Caco-2 (cell line): ENCODE measurements around the gene NARS2. TPM values are rescaled to one million over a fixed set of nuclear protein-coding genes. Genes with fewer than 3 reads are reported as not detected.

Experiments used
- BruUV-seq: library from RNA; stranded (reverse); fragments of 400-500 nt; replicated peaks from 2 replicates; lab custom pipeline; 2021; lab: Mats Ljungman, UMichigan
- CTCF ChIA-PET: fragments of 300-600 bp; sonication (Branson Sonifier 250); formaldehyde crosslinking; loops from one replicate; lab custom pipeline; 2022; ENCODE audit warnings: antibody characterized with exemption; lab: Charles Lee
- POLR2A ChIA-PET: fragments of 300-600 bp; sonication (Branson Sonifier 250); formaldehyde crosslinking; loops from one replicate; lab custom pipeline; 2022; ENCODE audit warnings: antibody characterized with exemption; lab: Charles Lee
- DNase-seq, 2 experiments: peaks; one replicate each; pipeline versions ENCODE4 v3.0.0 to v3.0.0-alpha.2; 2020 to 2022
- H3K27me3 ChIP-seq: replicated peaks from 2 replicates; pipeline ENCODE4 v1.6.0; 2011; ENCODE audit warnings: low read length; ENCODE audit not compliant: control insufficient read depth, insufficient read depth
- H3K36me3 ChIP-seq: 2 replicates; pipeline ENCODE4 v1.5.1; 2011; ENCODE audit warnings: low read length; ENCODE audit not compliant: control insufficient read depth, insufficient read depth
- H3K4me1 ChIP-seq: fragments of 250-450 bp; sonication (Bioruptor Pico); 2 replicates; pipeline ENCODE4 v1.5.1; 2020; ENCODE audit warnings: mild to moderate bottlenecking
- H3K4me3 ChIP-seq: 2 replicates; pipeline ENCODE4 v1.5.1; 2011; ENCODE audit warnings: low read depth, mild to moderate bottlenecking, control low read depth, low read length
- H3K9me3 ChIP-seq: fragments of 250-450 bp; sonication (Bioruptor Pico); 2 replicates; pipeline ENCODE4 v1.5.1; 2020; ENCODE audit warnings: mild to moderate bottlenecking, moderate library complexity
- H3K27ac Mint-ChIP-seq: one replicate; pipeline ENCODE4 v1.8.0; 2022; ENCODE audit warnings: mixed read lengths; ENCODE audit not compliant: unreplicated experiment
- H3K27me3 Mint-ChIP-seq: one replicate; pipeline ENCODE4 v1.8.0; 2022; ENCODE audit warnings: mixed read lengths; ENCODE audit not compliant: insufficient read depth, unreplicated experiment
- H3K36me3 Mint-ChIP-seq: one replicate; pipeline ENCODE4 v1.8.0; 2022; ENCODE audit warnings: mild to moderate bottlenecking, mixed read lengths; ENCODE audit not compliant: insufficient read depth, unreplicated experiment
- H3K4me1 Mint-ChIP-seq: one replicate; pipeline ENCODE4 v1.8.0; 2022; ENCODE audit warnings: low read depth, mixed read lengths; ENCODE audit not compliant: unreplicated experiment
- H3K4me3 Mint-ChIP-seq: one replicate; pipeline ENCODE4 v1.8.0; 2022; ENCODE audit warnings: mild to moderate bottlenecking, moderate library complexity, mixed read lengths; ENCODE audit not compliant: unreplicated experiment
- H3K9me3 Mint-ChIP-seq: one replicate; pipeline ENCODE4 v1.8.0; 2022; ENCODE audit warnings: mixed read lengths; ENCODE audit not compliant: unreplicated experiment
- intact Hi-C: fragments of 100-400 bp; cut with micrococcal nuclease; formaldehyde crosslinking; loops from one replicate; pipeline ENCODE4 v1.10.0; 2022; ENCODE audit not compliant: unreplicated experiment
- total RNA-seq: library from RNA; stranded (reverse); gene quantifications from 2 replicates; pipeline ENCODE4 v1.2.3, GENCODE V29; 2022
- TF ChIP-seq, protein P1 (sequence below), 2 experiments: fragments of 200-600 bp in 1 of 2; IDR thresholded peaks; 1 replicate in 1 of 2; 2 replicates in 1 of 2; pipeline versions ENCODE4 v1.5.1 to v1.8.0; 2011 to 2022; ENCODE audit warnings: antibody characterized with exemption in 1 of 2, control low read depth in 1 of 2, inconsistent platforms in 1 of 2, low read depth in 1 of 2, low read length in 1 of 2, mild to moderate bottlenecking in 1 of 2, moderate library complexity in 1 of 2; ENCODE audit not compliant: insufficient read depth in 1 of 2, severe bottlenecking in 1 of 2, unreplicated experiment in 1 of 2

The NARS2 gene
- total RNA-seq, 1 experiment from 2014 or later, result 49.3 TPM

DNA sequence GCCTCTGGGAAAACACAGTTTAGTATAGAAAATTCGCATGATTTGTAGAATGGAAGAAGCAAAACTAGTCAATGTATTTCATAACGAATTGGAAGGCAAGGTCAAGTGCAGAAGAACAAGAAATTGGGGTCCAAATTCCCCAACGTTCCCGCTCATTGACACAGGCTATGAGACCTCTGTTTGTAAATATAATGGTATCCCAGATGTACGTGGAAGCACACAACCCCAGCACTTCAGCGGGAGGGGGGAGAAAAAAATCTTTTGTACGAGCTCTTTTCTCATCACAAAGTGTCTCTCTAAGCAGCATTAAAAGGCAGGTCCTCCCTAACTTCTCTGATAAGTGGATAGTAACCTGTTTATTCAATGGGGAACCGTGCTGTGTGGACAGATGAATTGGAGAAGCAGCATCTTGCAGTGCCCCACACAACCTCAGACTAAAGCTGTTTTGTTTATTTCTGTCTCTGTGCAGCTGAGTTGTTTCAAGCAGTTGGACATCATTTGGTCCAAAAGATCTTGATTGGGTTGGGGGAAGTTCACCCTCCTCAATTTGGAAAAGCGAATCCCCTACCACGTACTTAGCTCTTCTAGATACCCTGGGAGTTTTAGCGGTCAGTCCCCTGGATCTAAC lies 156.0 kb downstream of the NARS2 start:
- H3K27me3 Mint-ChIP-seq, result no peaks in the 10 kb centered on the region
- intact Hi-C loops, result loop anchor here (1.0 kb wide), 1 partner anchor 190 kb away; no protein-coding TSS in a partner anchor
- H3K4me1 Mint-ChIP-seq, result peaks cover 25% of the 10 kb centered on the region
- peaks cover 28% of the 10 kb centered on the region for H3K36me3 Mint-ChIP-seq
- peak overlapping the region; percentile 50 for H3K27ac Mint-ChIP-seq
- TF ChIP-seq, protein P1, sequence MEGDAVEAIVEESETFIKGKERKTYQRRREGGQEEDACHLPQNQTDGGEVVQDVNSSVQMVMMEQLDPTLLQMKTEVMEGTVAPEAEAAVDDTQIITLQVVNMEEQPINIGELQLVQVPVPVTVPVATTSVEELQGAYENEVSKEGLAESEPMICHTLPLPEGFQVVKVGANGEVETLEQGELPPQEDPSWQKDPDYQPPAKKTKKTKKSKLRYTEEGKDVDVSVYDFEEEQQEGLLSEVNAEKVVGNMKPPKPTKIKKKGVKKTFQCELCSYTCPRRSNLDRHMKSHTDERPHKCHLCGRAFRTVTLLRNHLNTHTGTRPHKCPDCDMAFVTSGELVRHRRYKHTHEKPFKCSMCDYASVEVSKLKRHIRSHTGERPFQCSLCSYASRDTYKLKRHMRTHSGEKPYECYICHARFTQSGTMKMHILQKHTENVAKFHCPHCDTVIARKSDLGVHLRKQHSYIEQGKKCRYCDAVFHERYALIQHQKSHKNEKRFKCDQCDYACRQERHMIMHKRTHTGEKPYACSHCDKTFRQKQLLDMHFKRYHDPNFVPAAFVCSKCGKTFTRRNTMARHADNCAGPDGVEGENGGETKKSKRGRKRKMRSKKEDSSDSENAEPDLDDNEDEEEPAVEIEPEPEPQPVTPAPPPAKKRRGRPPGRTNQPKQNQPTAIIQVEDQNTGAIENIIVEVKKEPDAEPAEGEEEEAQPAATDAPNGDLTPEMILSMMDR (IDR thresholded peaks at IDR 0.05; ENCODE audit: insufficient read depth in 1 of 2, low read depth in 1 of 2, low read length in 1 of 2, severe bottlenecking in 1 of 2, unreplicated experiment in 1 of 2), result no peak
- Histone ChIP-seq H3K27me3 (no peaks in the 10 kb centered on the region), H3K4me1 (peaks cover 23% of the 10 kb centered on the region), H3K4me3 (peak overlapping the region; percentile 76), H3K36me3 (no peaks in the 10 kb centered on the region), H3K9me3 (no peaks in the 10 kb centered on the region)
- no peak for DNase-seq
- no peaks in the 10 kb centered on the region for H3K9me3 Mint-ChIP-seq
- H3K4me3 Mint-ChIP-seq, result peak overlapping the region; percentile 76
- POLR2A ChIA-PET, result interaction anchor here (0.7 to 1.6 kb wide), 4 partner anchors 156 to 424 kb away, joined by 3 to 6 read pairs (median 4); partner anchors contain the start of genes ALG8, INTS4 and NARS2
- BruUV-seq, result no TSS peak
- CTCF ChIA-PET, result interaction anchor here (0.7 to 3.9 kb wide), 5 partner anchors 11 to 228 kb away, joined by 3 to 48 read pairs (median 17); no protein-coding TSS in a partner anchor

DNA sequence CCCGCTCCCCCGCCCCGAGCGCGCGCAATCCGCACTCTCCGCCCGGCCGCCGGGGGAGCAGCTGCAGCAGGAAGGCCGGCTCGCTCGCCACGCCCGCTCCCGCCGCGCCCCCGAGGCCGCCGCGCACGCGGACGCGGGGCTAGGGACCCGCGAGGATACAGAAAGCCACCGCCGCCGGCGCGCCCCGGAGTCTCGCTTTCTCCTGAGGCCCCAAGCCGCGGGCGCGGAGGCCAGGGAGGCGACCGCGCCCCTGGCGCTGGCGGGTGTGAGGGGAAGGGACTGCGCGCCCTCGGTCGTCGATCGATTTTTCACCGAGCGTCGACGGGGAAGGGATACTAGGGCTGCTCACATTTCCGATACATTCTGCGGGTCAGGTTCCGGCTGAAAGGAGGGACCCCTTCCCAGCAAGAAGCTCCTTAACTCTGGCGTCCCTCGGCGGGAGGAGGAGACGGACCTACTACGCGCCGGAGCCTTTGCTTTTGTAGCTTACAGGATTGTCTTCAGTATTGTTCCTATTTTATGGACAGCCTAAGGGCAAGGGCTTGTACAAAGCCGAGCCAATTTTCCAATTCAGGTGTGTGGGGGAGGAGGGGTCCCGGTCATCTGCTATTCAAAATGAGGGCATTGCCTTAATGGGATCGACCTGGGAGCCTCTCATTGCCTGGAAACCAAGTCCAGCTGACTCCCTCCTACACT lies 156.6 kb downstream of the NARS2 start:
- no peaks in the 10 kb centered on the region for H3K9me3 ChIP-seq
- Mint-ChIP-seq H3K4me3 (peak overlapping the region; percentile 76), H3K4me1 (peaks cover 32% of the 10 kb centered on the region), H3K27me3 (no peaks in the 10 kb centered on the region), H3K36me3 (peaks cover 28% of the 10 kb centered on the region), H3K27ac (peak overlapping the region; percentile 50), H3K9me3 (no peaks in the 10 kb centered on the region)
- TSS peak; percentile 82 for BruUV-seq
- intact Hi-C loops, result loop anchor here (1.0 to 2.0 kb wide), 4 partner anchors 38 to 279 kb away; partner anchors contain the start of gene ALG8
- H3K27me3 ChIP-seq, result no peaks in the 10 kb centered on the region
- H3K4me3 ChIP-seq, result peak overlapping the region; percentile 76
- peaks cover 23% of the 10 kb centered on the region for H3K4me1 ChIP-seq
- TF ChIP-seq, protein P1 (IDR thresholded peaks at IDR 0.05; ENCODE audit: insufficient read depth in 1 of 2, low read depth in 1 of 2, low read length in 1 of 2, severe bottlenecking in 1 of 2, unreplicated experiment in 1 of 2), result peak in 1 of 2 experiments; percentile 17
- ChIA-PET POLR2A (interaction anchor here (0.6 to 2.3 kb wide), 5 partner anchors 37 to 423 kb away, joined by 3 to 16 read pairs (median 5); partner anchors contain the start of genes ALG8 and INTS4), CTCF (interaction anchor here (0.7 to 3.9 kb wide), 6 partner anchors 12 to 228 kb away, joined by 3 to 48 read pairs (median 11); no protein-coding TSS in a partner anchor)
- no peaks in the 10 kb centered on the region for H3K36me3 ChIP-seq
- DNase-seq, result peak; percentile 93 to 98
